OCI-LY3 (cell line): ENCODE data around the gene F8.

Source experiments
- CTCF ChIP-seq: fragments of 200-600, 300-600 bp; sonication (generic); IDR thresholded peaks from 2 replicates; pipeline ENCODE4 v1.5.1; 2014; ENCODE audit warnings: antibody characterized with exemption, low read length, low read depth
- EZH2phosphoT487 ChIP-seq: fragments of 200-600 bp; shearing (Covaris generic); IDR thresholded peaks from 2 replicates; pipeline ENCODE4 v1.6.1; 2018; ENCODE audit warnings: antibody characterized with exemption, mixed run types, low read depth

DNA sequence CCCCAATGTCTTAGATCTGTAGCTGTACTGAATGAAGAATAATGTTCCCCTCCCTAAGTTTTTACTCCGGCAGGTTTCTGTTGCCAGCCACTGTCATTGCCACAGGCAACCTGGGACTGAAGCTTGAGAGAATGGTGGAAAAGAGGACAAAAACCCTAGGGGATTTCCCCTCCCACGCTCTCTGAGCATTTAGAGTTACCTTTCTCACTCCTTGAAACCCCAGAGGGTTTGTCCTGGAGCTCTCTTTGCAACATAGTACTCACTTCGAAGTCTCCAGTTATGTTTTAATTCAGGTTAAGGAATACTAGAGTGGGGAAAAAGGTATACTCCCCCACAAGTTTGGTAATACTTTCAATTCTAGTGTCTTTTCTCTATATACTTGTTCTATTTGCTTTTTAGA lies 31.5 kb downstream of the F8 start:
- TF ChIP-seq CTCF, result no peak
- TF ChIP-seq EZH2phosphoT487, result no peak
